ENCODE data around the gene SMOC2.

Gene SMOC2

DNA sequence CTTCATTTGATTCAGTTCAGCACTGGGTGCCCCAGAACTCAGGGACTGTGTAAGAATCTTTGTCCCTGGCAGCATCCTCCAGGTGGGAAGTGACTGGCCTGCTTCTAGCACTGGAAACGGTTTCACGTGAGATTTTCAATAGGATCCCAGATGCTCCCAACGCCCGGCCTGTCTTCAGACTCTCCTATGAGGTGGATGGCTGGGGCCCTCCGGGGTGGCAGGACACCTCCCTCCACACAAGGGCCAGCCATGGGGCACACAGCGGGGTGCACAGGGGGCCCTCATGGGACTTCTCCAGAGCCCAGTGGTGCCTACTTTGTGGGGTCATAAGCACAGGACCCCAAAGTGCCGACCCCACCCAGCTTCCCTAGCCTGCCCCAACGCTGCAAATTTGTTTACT is 72.8 kb downstream of the SMOC2 start:
- in situ Hi-C loops (cut with MboI; ENCODE audit: low sequenced_read_pairs): no loop called here

DNA sequence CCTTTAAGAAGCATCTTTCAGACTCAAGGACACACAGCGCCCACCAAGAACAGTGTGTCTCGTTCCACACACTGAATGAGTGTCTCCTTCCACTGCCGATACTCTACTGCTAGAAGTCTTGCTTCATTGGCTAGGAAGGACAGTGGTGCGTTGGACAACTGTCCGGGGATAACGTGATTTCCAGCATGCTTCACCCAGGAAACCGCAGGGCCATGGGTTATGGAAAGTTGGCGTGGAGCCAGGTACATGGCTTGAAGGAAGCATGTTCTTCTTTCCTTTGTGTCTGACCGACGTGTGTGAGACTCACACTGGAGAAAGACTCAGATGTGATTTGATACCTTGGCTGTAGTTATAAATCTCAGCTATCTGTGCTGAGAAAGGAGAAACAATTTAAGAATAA is 73.2 kb downstream of the SMOC2 start:
- in situ Hi-C loops (cut with MboI; ENCODE audit: low sequenced_read_pairs): no loop called here

DNA sequence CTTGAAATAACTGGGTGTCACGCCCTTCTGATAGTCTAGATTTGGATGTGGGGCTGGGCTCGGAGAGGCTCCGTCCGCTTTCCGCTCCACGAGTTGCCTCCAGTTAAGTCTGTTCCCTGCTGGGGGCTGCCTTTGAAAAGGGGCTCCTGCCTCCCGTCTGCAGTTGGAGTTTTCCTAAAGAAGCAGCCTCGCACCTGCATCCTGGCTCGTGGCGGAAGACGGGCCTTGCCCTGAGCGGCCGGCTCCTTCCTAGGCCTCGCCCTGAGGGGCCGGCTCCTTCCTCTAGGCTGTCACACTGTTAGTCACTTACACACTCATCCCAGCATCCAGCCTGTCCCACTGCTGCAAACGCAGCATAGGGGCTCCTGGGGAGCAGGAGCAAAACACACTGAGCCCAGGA is 74.4 kb downstream of the SMOC2 start:
- in situ Hi-C loops (cut with MboI; ENCODE audit: low sequenced_read_pairs): no loop called here

DNA sequence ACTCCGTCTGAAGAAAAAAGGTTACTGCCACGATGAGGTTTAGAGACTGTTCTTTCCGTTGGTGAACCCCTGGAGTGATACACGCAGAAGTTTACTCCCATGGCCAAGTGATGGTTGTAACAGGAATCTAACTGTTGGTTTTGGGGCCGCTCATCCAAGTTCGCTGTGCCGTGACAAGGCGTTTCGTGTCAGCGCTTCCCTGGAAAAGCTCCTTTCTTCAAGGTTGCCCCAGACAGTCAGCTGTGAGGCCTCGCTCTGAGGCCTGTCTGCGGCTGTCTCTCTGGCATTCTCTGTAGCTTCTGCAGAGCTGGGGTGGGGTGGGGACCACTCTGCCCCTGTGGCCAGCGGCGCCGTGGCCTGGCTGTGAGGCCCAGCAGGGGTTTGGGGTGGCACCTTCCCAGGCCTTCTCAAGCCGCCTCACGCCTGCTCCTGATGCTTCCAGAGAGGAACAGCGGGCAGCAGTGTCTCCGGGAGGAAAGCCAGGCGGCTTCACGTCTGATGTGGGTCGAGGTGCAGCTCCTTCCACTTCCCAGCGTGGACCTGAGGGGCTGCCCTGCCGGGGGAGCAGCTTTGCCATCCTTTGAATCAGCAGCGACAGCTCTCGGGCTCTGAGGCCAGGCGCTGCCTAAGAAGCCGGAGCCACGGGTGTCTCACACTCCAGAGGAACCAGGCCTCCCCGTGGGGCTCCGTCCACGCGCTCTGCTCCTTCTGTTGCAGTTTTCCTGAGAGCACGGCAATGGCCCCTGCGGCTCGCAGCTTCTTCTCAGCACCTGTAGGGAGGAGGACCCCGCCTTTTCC is 76.2 kb downstream of the SMOC2 start:
- in situ Hi-C loops (cut with MboI; ENCODE audit: low sequenced_read_pairs): no loop called here

DNA sequence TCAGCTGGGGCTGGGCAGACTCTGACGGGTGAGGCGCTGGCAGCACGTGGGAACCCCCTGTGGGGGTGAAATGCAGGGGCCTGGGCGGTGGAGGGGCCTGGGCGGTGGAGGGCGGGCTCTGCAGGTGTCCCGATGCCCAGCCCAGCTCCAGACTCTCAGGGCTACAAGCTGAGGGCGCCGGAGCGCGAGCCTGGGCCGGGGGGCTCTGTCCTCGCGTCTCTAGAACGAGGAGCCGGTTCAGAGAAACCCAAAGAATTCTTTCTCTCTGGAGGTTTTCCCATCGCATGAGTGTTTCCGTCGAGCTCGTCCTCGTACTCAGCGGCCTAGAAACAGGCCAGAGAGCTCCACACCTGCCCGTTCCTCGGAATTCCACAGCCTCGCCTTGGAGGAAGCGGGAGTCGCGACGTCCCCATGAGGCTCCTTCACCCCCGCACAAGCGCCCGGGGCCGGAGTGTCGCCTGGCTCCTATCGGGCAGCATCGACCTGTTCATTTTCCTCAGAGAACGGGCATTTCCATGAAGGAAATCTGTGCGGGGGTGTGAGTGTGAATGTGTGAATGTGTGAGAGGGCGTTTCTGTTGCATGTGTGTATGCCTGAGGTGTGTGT is 76.9 kb downstream of the SMOC2 start:
- in situ Hi-C loops (cut with MboI; ENCODE audit: low sequenced_read_pairs): no loop called here

DNA sequence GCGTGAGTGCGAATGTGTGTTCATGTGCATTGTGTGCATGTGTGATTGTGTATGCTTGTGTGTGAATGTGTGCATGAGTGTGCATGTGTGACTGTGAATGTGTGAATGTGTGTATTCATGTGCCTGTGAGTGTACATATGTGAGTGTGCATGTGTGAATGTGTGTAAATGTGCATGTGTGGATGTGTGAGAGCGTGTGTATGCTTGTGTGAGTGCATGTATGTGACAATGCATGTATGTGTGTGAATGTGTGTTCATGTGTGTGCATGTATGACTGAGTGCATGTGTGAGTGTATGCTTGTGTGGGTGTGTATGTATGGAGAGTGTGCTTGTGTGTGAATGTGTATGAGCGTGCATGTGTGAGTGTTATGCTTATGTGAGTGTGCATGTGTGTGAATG is 77.4 kb downstream of the SMOC2 start:
- in situ Hi-C loops (cut with MboI; ENCODE audit: low sequenced_read_pairs): no loop called here

DNA sequence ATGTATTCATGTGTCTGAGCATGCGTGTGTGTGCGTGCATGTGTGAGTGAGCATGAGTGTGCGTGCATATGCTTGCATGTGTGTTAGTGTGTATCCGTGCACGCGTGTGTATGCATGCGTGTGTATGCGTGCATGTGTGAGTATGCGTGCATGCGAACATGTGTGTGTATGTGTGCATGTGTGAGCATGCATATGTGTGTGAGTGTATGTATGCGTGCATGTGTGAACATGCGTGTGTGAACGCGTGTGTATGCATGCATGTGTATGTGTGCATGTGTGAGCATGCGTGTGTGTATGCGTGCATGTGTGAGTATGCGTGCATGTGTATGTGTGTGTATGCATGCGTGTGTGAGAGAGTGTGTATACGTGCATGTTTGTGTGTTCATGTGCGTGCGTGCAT is 77.9 kb downstream of the SMOC2 start:
- in situ Hi-C loops (cut with MboI; ENCODE audit: low sequenced_read_pairs): no loop called here

DNA sequence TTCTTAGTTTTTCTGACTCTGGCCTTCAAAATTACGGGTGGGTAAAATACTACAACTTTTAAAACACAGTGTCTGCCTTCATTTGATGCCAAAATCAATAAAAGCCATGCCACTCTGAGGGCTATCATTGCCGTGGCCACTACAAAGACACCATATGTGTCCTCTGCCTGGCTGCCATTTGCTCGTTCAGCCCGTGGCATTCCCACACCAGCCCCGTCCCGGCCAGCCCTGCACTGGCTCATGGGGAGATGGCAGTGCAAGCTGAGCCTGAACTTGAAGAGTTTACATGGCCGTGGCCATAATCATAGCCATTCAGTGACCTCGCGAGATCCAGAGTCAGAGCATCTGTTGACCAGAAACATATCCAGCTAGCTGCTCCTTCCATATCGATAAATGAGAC is 79.2 kb downstream of the SMOC2 start:
- in situ Hi-C loops (cut with MboI; ENCODE audit: low sequenced_read_pairs): no loop called here

DNA sequence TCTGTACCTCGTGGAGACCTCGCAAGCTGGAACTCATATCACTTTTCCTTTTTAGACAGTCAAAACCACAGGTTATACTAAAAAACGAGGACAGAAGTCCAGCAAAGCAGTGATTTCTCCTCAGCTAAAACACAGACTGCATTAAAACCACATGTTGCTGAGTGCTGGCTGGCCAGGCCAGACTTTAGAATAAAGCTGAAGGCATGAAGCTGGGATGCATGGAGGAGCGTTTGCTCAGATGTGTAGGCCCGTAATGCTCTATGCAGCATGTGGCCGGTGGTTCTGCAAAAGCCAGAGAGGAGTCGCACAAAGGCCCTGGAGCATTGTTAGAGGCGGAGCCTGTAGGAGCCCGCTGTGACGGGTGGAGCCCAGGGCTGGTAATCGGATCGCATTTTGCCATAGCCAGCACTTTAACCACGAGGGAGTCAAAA is 83.6 kb downstream of the SMOC2 start:
- in situ Hi-C loops (cut with MboI; ENCODE audit: low sequenced_read_pairs): no loop called here

DNA sequence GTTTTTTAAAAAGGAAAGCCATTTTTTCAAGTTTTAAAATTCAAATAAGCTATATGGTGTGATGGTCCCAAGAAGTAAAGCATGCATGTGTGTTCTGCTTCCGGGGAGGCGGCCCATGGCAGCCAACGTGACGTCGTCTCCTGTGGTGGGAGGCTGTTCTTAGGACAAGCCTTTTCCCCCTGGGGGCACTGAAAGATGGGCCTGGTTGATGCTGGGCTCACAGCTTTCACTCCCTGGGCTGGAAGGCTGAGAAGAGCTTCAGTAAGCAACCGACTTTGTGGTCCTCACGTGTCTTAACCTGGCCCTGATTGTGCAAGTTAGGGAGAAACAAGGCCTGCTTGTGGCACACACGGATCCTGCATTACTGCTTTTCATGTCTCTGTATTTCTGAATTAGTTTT is 84.1 kb downstream of the SMOC2 start:
- in situ Hi-C loops (cut with MboI; ENCODE audit: low sequenced_read_pairs): no loop called here

DNA sequence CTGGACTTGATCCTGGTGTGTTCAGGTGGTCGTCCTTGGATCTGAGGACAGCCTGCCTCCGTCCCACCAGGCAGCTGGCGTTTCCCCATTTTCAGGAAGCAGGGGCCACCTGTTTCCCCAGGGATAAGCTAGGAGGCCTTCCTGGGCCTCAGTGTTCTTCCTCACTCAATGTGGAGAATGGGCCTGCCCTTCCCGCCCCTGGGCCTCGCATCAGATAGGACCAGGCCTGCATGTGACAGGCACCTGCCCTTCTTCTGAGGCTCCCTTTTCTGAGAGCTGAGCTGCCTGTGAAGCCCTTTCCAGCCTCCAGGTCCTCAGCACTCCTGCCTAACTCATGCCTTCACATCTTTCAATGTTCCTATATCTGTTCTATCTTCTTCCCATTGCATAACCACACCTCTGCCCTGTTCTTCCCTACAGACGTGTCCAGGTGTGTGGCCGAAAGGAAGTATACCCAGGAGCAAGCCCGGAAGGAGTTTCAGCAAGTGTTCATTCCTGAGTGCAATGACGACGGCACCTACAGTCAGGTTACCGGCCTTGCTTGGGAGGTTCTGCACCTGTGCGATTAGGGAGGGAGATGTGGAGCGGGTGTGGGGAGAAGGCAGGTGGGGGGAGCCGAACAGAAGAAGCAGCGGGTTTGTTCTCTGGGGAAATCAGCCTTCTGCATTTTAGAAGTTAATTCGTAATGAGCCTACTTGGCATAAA is 85.1 kb downstream of the SMOC2 start:
- in situ Hi-C loops (cut with MboI; ENCODE audit: low sequenced_read_pairs): no loop called here

DNA sequence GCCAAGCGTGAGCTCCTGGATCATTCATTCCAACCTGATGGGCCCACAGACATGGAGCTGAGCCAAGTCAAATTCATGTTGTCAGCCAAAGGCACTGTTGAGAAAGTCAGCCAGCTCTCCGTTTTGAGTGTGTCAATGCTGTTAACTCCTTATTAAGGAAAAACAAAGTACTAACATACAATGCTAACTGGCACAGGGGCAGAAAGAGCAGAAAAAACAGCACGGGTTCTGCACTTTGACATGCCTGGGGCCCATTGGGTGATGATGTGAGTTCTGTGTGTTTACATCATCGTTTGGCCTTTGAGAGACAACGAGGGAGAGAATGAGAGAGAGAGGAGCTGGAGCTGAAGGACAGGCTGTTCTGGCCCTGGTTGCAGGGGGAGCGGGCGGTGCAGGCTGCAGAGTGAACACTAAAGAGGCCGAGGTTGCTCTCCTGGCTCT is 85.9 kb downstream of the SMOC2 start:
- in situ Hi-C loops (cut with MboI; ENCODE audit: low sequenced_read_pairs): no loop called here

DNA sequence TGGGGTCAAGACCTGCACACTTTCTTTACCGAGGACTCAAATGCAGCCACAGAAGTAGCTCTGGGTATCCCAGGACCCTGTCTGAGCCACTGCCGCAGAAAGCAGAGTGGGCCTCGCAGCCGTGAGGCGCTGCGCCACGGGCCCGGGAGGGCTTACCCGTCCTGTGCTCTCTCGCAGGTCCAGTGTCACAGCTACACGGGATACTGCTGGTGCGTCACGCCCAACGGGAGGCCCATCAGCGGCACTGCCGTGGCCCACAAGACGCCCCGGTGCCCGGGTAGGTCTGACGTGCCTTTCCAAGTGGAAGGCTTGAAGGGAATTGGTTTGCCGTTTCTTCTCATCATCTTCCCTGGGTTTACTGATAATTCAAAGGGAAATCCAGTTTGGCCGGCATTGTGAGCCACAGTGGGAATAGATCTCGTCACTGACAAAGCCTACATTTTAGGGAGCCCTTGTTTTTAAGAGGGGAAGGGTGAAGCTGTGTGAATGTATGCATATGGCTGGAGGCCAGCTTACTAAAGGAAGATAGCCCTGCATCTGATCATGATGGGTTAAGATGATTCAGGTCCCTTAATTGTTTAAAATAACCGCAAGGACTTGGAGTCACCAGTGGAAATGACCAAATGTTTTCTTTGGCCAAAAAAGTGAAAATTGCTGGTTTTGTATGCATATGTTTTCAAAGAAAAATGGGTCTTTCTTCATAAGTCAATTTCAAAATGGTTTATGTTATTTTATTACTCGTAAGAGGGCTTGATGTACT is 86.6 kb downstream of the SMOC2 start:
- in situ Hi-C loops (cut with MboI; ENCODE audit: low sequenced_read_pairs): no loop called here

DNA sequence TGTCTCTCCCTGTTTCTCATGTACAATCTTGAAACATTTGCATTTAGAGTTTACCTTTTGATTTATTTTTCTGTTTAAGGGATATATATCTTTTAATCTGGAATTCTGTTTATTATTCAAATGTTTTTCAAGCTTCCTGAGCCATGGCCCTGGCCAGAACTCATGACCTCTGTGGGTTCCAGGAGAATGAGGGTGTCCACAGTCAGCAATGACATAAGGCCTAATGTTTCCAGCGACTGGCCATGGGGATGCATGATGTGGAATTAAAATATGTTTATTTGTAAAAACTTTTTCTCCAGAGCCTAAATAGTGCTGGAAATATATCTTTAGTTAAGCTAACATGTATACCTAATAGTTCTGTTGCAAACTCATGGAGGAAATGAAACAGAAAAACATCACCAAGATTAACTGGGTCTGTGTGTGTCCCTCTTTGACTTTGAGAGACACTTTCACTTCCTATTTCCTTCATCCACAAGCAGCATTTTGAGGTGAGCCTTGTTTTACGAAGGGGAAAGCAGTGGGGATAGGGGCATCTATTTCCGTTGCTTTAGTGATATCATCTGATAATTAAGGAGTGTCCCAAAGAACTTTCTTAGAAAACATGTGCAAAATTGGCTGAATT is 87.6 kb downstream of the SMOC2 start:
- in situ Hi-C loops (cut with MboI; ENCODE audit: low sequenced_read_pairs): no loop called here

DNA sequence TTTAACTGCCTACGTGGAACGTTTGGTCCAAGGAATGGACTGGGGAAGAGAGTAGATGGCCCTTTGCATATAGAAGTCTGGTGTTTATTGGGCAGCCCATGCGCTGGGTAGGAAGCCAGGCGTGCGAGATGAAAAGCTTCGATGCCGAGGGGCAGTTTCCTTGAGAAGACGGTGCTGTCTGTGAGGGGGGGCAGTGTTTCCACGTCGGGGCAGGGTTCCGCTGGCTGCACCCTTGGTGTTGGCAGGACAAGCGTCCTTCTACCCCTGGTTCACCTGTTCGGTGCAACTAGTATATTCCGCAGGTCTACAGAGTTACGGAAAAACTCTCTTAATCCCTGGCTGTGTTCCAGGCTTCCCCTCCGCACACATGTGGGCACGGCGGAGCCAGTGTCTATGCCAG is 88.2 kb downstream of the SMOC2 start:
- in situ Hi-C loops (cut with MboI; ENCODE audit: low sequenced_read_pairs): no loop called here

DNA sequence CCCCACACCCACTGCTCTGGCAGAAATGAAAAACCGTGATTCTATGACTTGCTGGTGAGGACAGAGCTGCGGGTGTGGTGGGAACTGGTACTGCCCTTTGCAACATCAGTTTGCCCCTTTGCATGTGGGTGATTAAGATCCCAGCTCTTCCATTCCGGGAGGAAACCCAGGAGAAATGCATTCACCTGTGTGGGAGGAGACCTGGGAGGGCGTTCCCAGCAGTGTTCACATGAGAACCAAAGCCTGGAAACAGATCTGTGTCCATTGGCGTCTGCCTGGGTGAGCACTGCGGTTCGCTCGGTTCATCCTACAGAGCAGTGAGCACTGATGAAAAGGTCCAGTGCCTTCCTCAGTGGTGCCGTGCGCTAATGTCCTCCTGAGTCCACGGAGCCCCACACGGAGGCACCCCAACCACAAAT is 89.7 kb downstream of the SMOC2 start:
- in situ Hi-C loops (cut with MboI; ENCODE audit: low sequenced_read_pairs): no loop called here

DNA sequence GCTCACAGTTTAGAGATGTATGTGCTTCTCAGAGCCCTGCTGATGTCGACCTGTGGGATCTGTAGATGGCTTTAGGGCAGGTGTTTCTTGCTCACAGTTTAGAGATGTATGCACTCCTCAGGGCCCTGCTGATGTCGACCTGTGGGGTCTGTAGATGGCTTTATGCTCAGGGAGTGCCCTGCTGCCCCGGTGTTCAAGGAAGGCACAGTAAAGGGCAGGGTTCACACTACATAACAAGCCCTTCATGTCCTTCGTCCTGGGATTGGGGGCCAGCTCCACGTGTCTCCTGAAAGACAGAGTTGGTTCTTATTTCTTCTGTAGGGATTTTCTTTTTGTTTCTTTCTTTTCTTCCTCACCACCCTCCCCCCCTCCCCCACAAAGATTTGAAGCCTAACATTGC is 91.1 kb downstream of the SMOC2 start:
- in situ Hi-C loops (cut with MboI; ENCODE audit: low sequenced_read_pairs): no loop called here

DNA sequence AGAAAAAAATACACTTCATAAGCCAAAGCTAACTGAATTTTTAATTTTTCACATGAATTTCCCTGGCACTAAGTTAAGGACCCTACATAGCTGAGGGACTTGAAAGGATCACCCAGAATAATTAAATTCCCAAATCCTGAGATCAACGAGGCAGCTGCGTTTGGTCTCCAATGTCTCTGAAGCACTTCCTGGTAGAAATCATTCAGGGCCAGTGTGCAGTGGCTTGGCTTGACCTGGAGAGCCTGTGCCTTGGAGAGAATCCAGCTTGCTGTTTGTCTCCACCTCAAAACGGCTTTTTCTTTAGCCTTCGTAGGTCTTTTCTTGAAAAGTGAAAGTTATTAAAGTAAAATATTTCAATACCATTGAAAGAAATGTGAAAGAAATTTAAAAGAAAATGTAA is 92.4 kb downstream of the SMOC2 start:
- in situ Hi-C loops (cut with MboI; ENCODE audit: low sequenced_read_pairs): no loop called here

DNA sequence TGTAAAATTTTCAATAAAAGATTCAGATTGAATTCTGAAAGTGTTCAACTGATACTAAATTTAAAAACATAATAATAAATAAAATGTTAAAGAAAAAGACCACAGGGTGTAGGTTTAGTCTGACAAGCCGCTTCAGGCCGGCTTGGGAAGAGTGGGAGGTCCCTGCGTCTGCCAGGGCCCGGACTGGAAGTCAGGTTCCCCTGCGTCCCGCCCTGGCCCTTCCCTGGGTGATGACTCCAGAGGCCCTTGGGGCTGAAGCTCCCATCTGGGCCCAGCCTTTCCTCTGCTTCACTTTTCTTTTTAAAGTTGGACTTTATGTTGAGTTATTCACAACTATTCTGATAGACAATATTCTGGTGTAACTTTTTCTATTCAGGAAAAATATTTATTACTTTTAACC is 93.3 kb downstream of the SMOC2 start:
- in situ Hi-C loops (cut with MboI; ENCODE audit: low sequenced_read_pairs): no loop called here

DNA sequence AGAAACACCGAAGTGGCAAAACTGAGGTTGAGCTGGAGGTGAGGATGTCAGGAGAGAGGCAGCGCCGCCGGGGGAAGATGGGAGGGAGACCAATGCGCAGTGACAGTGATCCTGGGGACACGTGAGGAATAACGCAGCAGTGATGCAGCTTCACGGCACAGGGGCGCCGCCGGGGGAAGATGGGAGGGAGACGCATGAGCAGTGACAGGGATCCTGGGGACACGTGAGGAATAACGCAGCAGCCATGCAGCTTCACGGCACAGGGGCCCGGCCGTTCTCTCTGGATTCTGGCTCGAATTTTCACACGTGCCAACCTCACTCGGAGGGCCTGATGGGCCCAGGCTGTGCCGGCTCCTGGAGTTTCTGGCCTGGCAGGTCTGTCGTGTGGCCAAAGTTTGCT is 94.7 kb downstream of the SMOC2 start:
- in situ Hi-C loops (cut with MboI; ENCODE audit: low sequenced_read_pairs): no loop called here

DNA sequence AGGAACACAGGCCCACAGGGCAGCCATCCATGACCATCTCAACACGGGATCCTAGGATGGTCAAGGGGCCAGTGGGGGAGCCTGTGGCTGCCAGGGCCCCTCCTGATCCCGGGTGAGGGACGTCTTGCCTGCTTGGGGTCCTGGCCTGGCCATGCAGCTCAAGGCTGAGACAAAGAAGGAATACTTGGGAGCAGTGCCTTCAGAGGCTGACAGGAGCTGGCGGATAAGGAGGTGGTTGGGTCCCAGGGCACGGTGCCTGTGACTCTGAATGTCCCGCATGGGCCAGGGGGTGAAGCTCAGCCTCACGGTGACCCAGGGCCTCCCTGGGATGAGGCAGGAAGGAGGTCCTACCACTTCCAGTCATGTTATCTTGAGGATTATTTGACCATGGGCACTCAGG is 95.2 kb downstream of the SMOC2 start:
- in situ Hi-C loops (cut with MboI; ENCODE audit: low sequenced_read_pairs): no loop called here

All from HL-60/S4 treated with phorbol 12-myristate 13-acetate at 8.2 ng/mL for 4 days and 3 days (cell line).